CD4-positive, alpha-beta T cell treated with Interleukin-10 for 1 hour (primary cell): ENCODE results near the gene PIAS2.

Source experiments
- DNase-seq: peaks from one replicate; pipeline ENCODE4 v3.0.0-alpha.2; 2020

PIAS2 gene

GRCh38 chr18:46756559-46757201, 160.6 kb downstream of the PIAS2 start, which contains the start of gene ST8SIA5:
Gene ST8SIA5 (minus strand): TSS chr18:46757053. CDS start chr18:46756508, 545 bp downstream.
- no peak for DNase-seq

- DNase-seq, result no peak
These were observed 161.2 kb downstream of the PIAS2 start for GRCh38 chr18:46756025-46756558.

- no peak for DNase-seq
These were observed 161.8 kb downstream of the PIAS2 start for GRCh38 chr18:46755315-46756024.

GRCh38 chr18:46754661-46755292, 162.5 kb downstream of the PIAS2 start:
- no peak for DNase-seq

DNA sequence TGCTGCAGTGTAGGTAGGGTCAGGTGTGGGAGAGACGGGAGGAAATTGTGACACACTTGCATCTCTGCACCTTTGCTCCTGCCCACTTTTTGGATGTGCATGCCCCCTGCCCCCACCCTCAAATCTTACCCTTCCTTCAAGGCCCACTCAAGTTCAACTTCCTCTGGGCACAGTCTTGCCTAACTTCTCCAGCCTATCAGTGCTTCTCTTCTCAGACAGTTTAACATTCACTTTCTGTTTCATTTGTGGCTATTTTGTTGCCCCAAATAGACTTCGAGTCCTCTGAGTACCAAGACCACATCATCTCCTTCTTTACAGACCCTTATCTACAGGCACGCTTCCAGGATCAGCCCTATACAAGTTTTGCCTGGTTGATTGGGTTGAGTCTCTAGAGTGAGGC, 163.1 kb downstream of the PIAS2 start:
- no peak for DNase-seq
